Neural cell (in vitro differentiated cells): ENCODE results near the gene DEAF1.

ENCODE experiments used
- CTCF ChIP-seq: fragments of 450-650 bp; IDR thresholded peaks from 2 replicates; pipeline ENCODE4 v1.5.1; 2014; ENCODE audit warnings: antibody characterized with exemption, mild to moderate bottlenecking, moderate library complexity; ENCODE audit not compliant: poor library complexity, severe bottlenecking
- EP300 ChIP-seq: fragments of 450-650 bp; conservative IDR thresholded peaks from 2 replicates; pipeline ENCODE4 v1.6.1; 2014; ENCODE audit warnings: antibody characterized with exemption, mild to moderate bottlenecking, moderate library complexity; ENCODE audit not compliant: poor library complexity, severe bottlenecking
- EZH2 ChIP-seq: fragments of 200-600, 300-800 bp; shearing (Covaris generic), sonication (generic); IDR thresholded peaks from 2 replicates; pipeline ENCODE4 v1.6.1; 2014; ENCODE audit warnings: antibody characterized with exemption, low read length, borderline replicate concordance, mild to moderate bottlenecking; ENCODE audit not compliant: insufficient read depth, poor library complexity, severe bottlenecking
- POLR2AphosphoS5 ChIP-seq: IDR thresholded peaks from 2 replicates; pipeline ENCODE4 v1.6.1; 2012
- RAD21 ChIP-seq: fragments of 450-650 bp; conservative IDR thresholded peaks from 2 replicates; pipeline ENCODE4 v1.6.1; 2014; ENCODE audit warnings: antibody characterized with exemption, mild to moderate bottlenecking, moderate library complexity
- SMC3 ChIP-seq: fragments of 450-650 bp; conservative IDR thresholded peaks from 2 replicates; pipeline ENCODE4 v1.6.1; 2014; ENCODE audit warnings: antibody characterized with exemption, mild to moderate bottlenecking, moderate library complexity; ENCODE audit not compliant: poor library complexity
- TAF1 ChIP-seq: IDR thresholded peaks from 2 replicates; pipeline ENCODE4 v1.6.1; 2012; ENCODE audit warnings: low read depth

DNA sequence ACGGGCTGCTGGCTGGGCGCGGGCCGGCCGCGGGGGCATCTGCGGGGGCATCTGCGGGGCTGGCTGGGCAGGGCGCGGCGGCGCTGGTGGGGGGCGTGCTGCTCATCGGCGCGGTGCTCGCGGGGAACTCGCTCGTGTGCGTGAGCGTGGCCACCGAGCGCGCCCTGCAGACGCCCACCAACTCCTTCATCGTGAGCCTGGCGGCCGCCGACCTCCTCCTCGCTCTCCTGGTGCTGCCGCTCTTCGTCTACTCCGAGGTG, 57.8 kb downstream of the DEAF1 start:
- TF ChIP-seq CTCF, result no peak
- no peak for TF ChIP-seq SMC3
- no peak for TF ChIP-seq RAD21
- TF ChIP-seq EP300, result no peak
- no peak for TF ChIP-seq TAF1
- no peak for TF ChIP-seq POLR2AphosphoS5
- no peak for TF ChIP-seq EZH2
